OCI-LY3 (cell line): ENCODE results near the gene CXCL3.
"Not testable (repeated sequence)": the region's sequence is repeated elsewhere in the genome, so short reads cannot be mapped to it uniquely, and the experiment has no call there.

Source experiments
- EZH2phosphoT487 ChIP-seq: fragments of 200-600 bp; shearing (Covaris generic); IDR thresholded peaks from 2 replicates; pipeline ENCODE4 v1.6.1; 2018; ENCODE audit warnings: antibody characterized with exemption, mixed run types, low read depth
- TF ChIP-seq, protein P1 (sequence below): fragments of 200-600, 300-600 bp; sonication (generic); IDR thresholded peaks from 2 replicates; pipeline ENCODE4 v1.5.1; 2014; ENCODE audit warnings: antibody characterized with exemption, low read length, low read depth

GRCh38 chr4:74079024-74079423 lies 40.5 kb upstream of the CXCL3 start:
- TF ChIP-seq, protein P1, sequence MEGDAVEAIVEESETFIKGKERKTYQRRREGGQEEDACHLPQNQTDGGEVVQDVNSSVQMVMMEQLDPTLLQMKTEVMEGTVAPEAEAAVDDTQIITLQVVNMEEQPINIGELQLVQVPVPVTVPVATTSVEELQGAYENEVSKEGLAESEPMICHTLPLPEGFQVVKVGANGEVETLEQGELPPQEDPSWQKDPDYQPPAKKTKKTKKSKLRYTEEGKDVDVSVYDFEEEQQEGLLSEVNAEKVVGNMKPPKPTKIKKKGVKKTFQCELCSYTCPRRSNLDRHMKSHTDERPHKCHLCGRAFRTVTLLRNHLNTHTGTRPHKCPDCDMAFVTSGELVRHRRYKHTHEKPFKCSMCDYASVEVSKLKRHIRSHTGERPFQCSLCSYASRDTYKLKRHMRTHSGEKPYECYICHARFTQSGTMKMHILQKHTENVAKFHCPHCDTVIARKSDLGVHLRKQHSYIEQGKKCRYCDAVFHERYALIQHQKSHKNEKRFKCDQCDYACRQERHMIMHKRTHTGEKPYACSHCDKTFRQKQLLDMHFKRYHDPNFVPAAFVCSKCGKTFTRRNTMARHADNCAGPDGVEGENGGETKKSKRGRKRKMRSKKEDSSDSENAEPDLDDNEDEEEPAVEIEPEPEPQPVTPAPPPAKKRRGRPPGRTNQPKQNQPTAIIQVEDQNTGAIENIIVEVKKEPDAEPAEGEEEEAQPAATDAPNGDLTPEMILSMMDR = not testable (repeated sequence)
- not testable (repeated sequence) for TF ChIP-seq EZH2phosphoT487
